ENCODE results near the gene SIPA1.
A peak's percentile ranks its signal among the peaks of the same experiment; 100 is the strongest.

SIPA1 gene

DNA sequence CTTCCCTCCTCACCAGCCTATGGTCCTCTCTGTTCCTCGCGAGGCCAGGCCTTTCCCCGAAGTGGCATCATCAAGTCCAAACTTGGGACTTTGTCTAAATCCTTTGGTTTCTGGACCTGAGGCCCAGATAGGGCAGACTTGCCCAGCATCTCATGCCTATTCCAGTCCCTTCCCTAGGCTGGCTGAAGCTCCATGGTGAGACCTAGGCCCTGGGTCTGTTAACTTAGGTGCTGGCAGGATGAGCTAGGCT, 13.4 kb downstream of the SIPA1 start:
- TF ChIP-seq, protein P1, sequence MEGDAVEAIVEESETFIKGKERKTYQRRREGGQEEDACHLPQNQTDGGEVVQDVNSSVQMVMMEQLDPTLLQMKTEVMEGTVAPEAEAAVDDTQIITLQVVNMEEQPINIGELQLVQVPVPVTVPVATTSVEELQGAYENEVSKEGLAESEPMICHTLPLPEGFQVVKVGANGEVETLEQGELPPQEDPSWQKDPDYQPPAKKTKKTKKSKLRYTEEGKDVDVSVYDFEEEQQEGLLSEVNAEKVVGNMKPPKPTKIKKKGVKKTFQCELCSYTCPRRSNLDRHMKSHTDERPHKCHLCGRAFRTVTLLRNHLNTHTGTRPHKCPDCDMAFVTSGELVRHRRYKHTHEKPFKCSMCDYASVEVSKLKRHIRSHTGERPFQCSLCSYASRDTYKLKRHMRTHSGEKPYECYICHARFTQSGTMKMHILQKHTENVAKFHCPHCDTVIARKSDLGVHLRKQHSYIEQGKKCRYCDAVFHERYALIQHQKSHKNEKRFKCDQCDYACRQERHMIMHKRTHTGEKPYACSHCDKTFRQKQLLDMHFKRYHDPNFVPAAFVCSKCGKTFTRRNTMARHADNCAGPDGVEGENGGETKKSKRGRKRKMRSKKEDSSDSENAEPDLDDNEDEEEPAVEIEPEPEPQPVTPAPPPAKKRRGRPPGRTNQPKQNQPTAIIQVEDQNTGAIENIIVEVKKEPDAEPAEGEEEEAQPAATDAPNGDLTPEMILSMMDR (IDR thresholded peaks at IDR 0.05; ENCODE audit: control extremely low read depth, extremely low read depth, low read depth, missing control alignments) = no peak
- CTCF ChIA-PET = no interaction called here
- POLR2A ChIA-PET = interaction anchor here (0.6 to 5.0 kb wide), 2 partner anchors 11 to 28 kb away, joined by 3 to 31 read pairs; partner anchors contain the start of gene SIPA1
- DNase-seq (ENCODE audit: extremely low spot score) = no peak

- ChIA-PET POLR2A (interaction anchor here (0.6 to 5.0 kb wide), 4 partner anchors 11 to 588 kb away, joined by 3 to 31 read pairs (median 10); partner anchors contain the start of genes RELA and SIPA1), CTCF (interaction anchor here (1.0 to 2.4 kb wide), 5 partner anchors 9 to 232 kb away, joined by 3 to 9 read pairs (median 5); no protein-coding TSS in a partner anchor)
- DNase-seq (ENCODE audit: extremely low spot score) = no peak
- TF ChIP-seq, protein P1 (IDR thresholded peaks at IDR 0.05; ENCODE audit: control extremely low read depth, extremely low read depth, low read depth, missing control alignments) = no peak
Observed at GRCh38 chr11:65651589-65652510, 13.9 kb downstream of the SIPA1 start.

DNA sequence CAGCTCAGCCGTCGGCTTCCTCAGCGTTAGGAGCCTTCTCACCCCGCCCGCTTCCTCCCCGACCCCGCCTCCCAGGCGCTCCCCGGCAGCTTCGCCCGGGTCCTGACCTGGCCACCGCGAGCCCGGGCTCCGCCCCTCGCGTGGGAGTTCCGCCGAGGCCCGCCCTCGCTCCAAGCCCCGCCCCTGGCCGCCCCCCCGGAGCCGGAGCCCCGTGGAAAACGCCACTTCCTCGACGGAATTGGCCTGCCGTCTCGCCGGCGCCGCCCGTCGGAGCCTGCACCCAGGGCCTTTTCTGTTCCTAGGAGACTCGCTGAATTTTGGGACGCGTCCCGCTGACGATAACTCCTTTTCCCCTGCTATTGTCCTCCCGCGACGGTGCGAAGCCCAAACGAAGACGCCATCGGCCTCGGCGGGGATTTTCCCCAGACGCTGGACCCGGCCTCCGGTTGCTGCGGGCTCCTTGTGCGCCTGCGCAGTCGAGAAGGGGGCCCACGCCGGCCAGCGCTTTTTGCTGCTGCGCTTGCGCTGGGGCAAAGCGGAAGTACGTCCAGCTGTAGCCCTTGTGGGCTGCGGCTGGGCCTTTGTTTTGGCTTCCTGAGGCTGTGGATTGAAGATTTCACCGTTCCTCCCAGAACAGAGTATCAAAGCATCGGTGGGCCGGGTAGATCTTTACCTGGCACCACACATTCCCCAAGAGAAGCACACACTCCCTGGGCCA, 14.8 kb downstream of the SIPA1 start:
- peak; percentile 99 for DNase-seq (ENCODE audit: extremely low spot score)
- POLR2A ChIA-PET = interaction anchor here (1.0 to 5.0 kb wide), 3 partner anchors 10 to 589 kb away, joined by 5 to 31 read pairs (median 15); partner anchors contain the start of genes RELA and SIPA1
- CTCF ChIA-PET = interaction anchor here (1.0 to 2.4 kb wide), 9 partner anchors 8 to 237 kb away, joined by 3 to 9 read pairs (median 3); no protein-coding TSS in a partner anchor
- TF ChIP-seq, protein P1 (IDR thresholded peaks at IDR 0.05; ENCODE audit: control extremely low read depth, extremely low read depth, low read depth, missing control alignments) = no peak

DNA sequence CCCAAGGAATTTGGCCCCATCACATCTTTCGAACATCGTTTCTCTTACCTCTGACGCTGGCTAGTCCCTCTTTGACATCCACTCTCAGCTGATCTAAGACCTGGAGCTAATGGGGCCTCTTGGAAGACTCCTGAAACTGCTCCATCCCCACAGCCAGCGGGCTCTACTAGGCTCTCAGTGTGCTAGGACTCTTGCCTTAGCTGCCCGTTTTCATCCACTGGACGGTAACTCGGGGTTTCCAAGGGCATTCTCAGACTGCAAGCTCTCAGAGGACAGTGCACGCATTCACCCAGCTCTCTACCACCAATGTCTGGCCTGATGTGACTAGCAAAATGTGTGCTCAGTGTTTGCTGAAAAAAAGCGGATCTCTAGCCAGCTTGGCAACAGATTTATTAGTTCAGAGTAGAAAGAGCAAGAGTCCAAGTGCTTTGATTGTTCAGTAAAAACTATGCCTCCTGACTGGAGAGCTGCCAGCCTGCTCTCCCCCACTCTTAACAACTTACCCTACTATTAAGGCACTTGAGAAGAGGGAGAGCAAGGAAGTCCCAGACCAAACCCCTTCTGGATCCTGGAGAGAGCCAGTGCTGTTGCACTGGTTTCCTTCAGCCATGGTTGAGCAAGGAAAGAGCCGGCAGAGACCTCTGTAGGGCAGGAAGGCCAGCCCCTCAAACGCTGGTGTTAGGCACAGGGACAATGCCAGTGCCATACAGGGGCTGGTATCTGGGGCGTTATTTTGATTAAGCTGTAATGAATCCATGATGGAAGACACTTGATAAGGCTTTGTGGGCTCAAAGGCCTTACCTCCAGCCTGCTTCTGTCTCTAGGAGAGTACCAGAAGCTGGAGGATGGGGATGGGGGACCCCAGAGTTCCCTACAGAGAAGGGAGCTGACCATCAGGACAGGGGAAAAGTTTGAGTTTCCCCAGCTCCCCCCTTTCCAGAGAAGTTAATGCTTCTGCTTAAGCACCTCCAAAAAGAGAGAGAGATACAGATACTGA, 15.6 kb downstream of the SIPA1 start:
- POLR2A ChIA-PET = interaction anchor here (2.9 to 5.0 kb wide), 2 partner anchors 9 to 14 kb away, joined by 15 to 31 read pairs; partner anchors contain the start of genes RELA and SIPA1

GRCh38 chr11:65654375-65655349, 16.8 kb downstream of the SIPA1 start:
- ChIA-PET CTCF (interaction anchor here (1.2 to 2.4 kb wide), 3 partner anchors 9 to 36 kb away, joined by 3 to 9 read pairs (median 4); no protein-coding TSS in a partner anchor), POLR2A (interaction anchor here (0.6 to 5.0 kb wide), 3 partner anchors 8 to 26 kb away, joined by 3 to 31 read pairs (median 15); partner anchors contain the start of genes RELA and SIPA1)
- TF ChIP-seq, protein P1 (IDR thresholded peaks at IDR 0.05; ENCODE audit: control extremely low read depth, extremely low read depth, low read depth, missing control alignments) = no peak
- no peak for DNase-seq (ENCODE audit: extremely low spot score)

More for the DNA sequence above, 15.6 kb downstream of the SIPA1 start:
- CTCF ChIA-PET = interaction anchor here (1.2 to 2.4 kb wide), 10 partner anchors 7 to 236 kb away, joined by 3 to 9 read pairs (median 4); no protein-coding TSS in a partner anchor
- TF ChIP-seq, protein P1 (IDR thresholded peaks at IDR 0.05; ENCODE audit: control extremely low read depth, extremely low read depth, low read depth, missing control alignments) = no peak
- DNase-seq (ENCODE audit: extremely low spot score) = no peak
